H1 (cell line): Measurements from ENCODE around the gene SPACA7. TPM values are rescaled to one million over a fixed set of nuclear protein-coding genes. Genes with fewer than 3 reads are reported as not detected.
A peak's percentile ranks its signal among the peaks of the same experiment; 100 is the strongest.

ENCODE experiments used
- CTCF ChIA-PET: fragments of 300-600 bp; sonication (Branson Sonifier 250); formaldehyde crosslinking; loops from one replicate; lab custom pipeline; 2021; ENCODE audit not compliant: partially characterized antibody; lab: Charles Lee
- POLR2A ChIA-PET: fragments of 300-600 bp; sonication (Branson Sonifier 250); formaldehyde crosslinking; loops from one replicate; lab custom pipeline; 2021; ENCODE audit warnings: inconsistent platforms; ENCODE audit not compliant: partially characterized antibody; lab: Charles Lee
- DNase-seq, 2 experiments: peaks; one replicate each; pipeline versions ENCODE4 v3.0.0 to v3.0.0-alpha.2; 2010 to 2022; ENCODE audit warnings: low spot score in 2 of 2, low read depth in 1 of 2, mixed read lengths in 1 of 2
- FAIRE-seq: peaks from 2 replicates; lab custom pipeline; 2011; peaks lifted over from hg19 to GRCh38; lab: Jason Lieb, UNC
- H2AFZ ChIP-seq: 2 replicates; pipeline ENCODE4 v1.8.1; 2012; ENCODE audit warnings: low read length, inconsistent platforms
- H2AK5ac ChIP-seq: 2 replicates; pipeline ENCODE4 v1.6.1; 2013; ENCODE audit warnings: low read depth, low read length
- H2BK120ac ChIP-seq: replicated peaks from 2 replicates; pipeline ENCODE3; 2013; ENCODE audit warnings: low read depth, low read length, inconsistent platforms
- H2BK12ac ChIP-seq: 2 replicates; pipeline ENCODE4 v1.6.1; 2013; ENCODE audit warnings: low read depth, low read length
- H2BK15ac ChIP-seq: 2 replicates; pipeline ENCODE4 v1.6.1; 2013; ENCODE audit warnings: low read length
- H2BK20ac ChIP-seq: 2 replicates; pipeline ENCODE4 v1.6.1; 2013; ENCODE audit warnings: low read length
- H2BK5ac ChIP-seq: 2 replicates; pipeline ENCODE4 v1.6.1; 2013; ENCODE audit warnings: low read depth, low read length
- H3K14ac ChIP-seq: 2 replicates; pipeline ENCODE4 v1.6.1; 2013; ENCODE audit warnings: inconsistent platforms; ENCODE audit not compliant: insufficient read length
- H3K18ac ChIP-seq: 2 replicates; pipeline ENCODE4 v1.6.1; 2013; ENCODE audit warnings: low read length; ENCODE audit errors: extremely low read depth
- H3K23ac ChIP-seq: 2 replicates; pipeline ENCODE4 v1.6.1; 2013; ENCODE audit warnings: inconsistent platforms; ENCODE audit not compliant: insufficient read length
- H3K23me2 ChIP-seq: 2 replicates; pipeline ENCODE4 v1.6.1; 2013; ENCODE audit warnings: low read depth, low read length
- H3K27ac ChIP-seq: 2 replicates; pipeline ENCODE4 v1.6.1; 2011; ENCODE audit warnings: low read depth, low read length, inconsistent platforms
- H3K27me3 ChIP-seq, 4 experiments: replicated peaks in 1 of 4; 1 replicate in 1 of 4; 2 replicates in 3 of 4; pipeline versions ENCODE4 v1.6.1 to v1.8.1; 2011 to 2013; ENCODE audit warnings: low read length in 3 of 4, mild to moderate bottlenecking in 3 of 4, inconsistent platforms in 2 of 4, mixed read lengths in 2 of 4, moderate library complexity in 1 of 4; ENCODE audit not compliant: control insufficient read depth in 3 of 4, insufficient read depth in 3 of 4; ENCODE audit errors: extremely low read depth in 1 of 4
- H3K36me3 ChIP-seq, 4 experiments: 2 replicates each; pipeline versions ENCODE4 v1.6.1 to v1.8.1; 2011 to 2013; ENCODE audit warnings: mild to moderate bottlenecking in 4 of 4, low read length in 3 of 4, moderate library complexity in 2 of 4, control low read depth in 1 of 4, inconsistent platforms in 1 of 4; ENCODE audit not compliant: insufficient read depth in 4 of 4, control insufficient read depth in 2 of 4
- H3K4ac ChIP-seq: replicated peaks from 2 replicates; pipeline ENCODE3; 2013; ENCODE audit warnings: low read length, low read depth, mixed read lengths, inconsistent platforms; ENCODE audit not compliant: insufficient read length
- H3K4me1 ChIP-seq, 4 experiments: replicated peaks in 1 of 4; 1 replicate in 1 of 4; 2 replicates in 3 of 4; pipeline versions ENCODE4 v1.6.1 to v1.8.1; 2011 to 2013; ENCODE audit warnings: low read length in 3 of 4, inconsistent platforms in 2 of 4, mixed read lengths in 1 of 4; ENCODE audit not compliant: insufficient read depth in 4 of 4, control insufficient read depth in 3 of 4
- H3K4me2 ChIP-seq, 2 experiments: 2 replicates each; pipeline versions ENCODE4 v1.6.1 to v1.8.1; 2011 to 2013; ENCODE audit warnings: low read depth in 2 of 2, low read length in 2 of 2, control low read depth in 1 of 2, inconsistent platforms in 1 of 2, mild to moderate bottlenecking in 1 of 2; ENCODE audit not compliant: insufficient read depth in 1 of 2
- H3K4me3 ChIP-seq, 4 experiments: fragments of 200-600, 300-600 bp in 1 of 4; sonication (generic), shearing (Covaris generic), sonication (Bioruptor Twin) in 1 of 4; 2 replicates each; pipeline versions ENCODE4 v1.5.1 to v1.8.1; 2011 to 2016; ENCODE audit warnings: low read length in 4 of 4, low read depth in 3 of 4, control low read depth in 2 of 4, inconsistent platforms in 2 of 4, mild to moderate bottlenecking in 2 of 4, mixed read lengths in 1 of 4, moderate library complexity in 1 of 4; ENCODE audit not compliant: insufficient read depth in 2 of 4; ENCODE audit errors: extremely low read depth in 1 of 4
- H3K56ac ChIP-seq: replicated peaks from 2 replicates; pipeline ENCODE3; 2013; ENCODE audit warnings: low read depth, mild to moderate bottlenecking, mixed read lengths, low read length, inconsistent platforms; ENCODE audit not compliant: insufficient read length
- H3K79me1 ChIP-seq: 2 replicates; pipeline ENCODE4 v1.6.1; 2013; ENCODE audit warnings: low read depth, low read length, control low read depth
- H3K79me2 ChIP-seq, 2 experiments: 2 replicates each; pipeline versions ENCODE4 v1.6.1 to v1.8.1; 2012 to 2013; ENCODE audit warnings: low read length in 2 of 2, mild to moderate bottlenecking in 2 of 2, inconsistent platforms in 1 of 2; ENCODE audit not compliant: insufficient read depth in 2 of 2, control insufficient read depth in 1 of 2
- H3K9ac ChIP-seq, 4 experiments: replicated peaks in 1 of 4; 1 replicate in 1 of 4; 2 replicates in 3 of 4; pipeline versions ENCODE4 v1.6.1 to v1.8.1; 2011 to 2013; ENCODE audit warnings: low read depth in 3 of 4, low read length in 3 of 4, control low read depth in 2 of 4, mild to moderate bottlenecking in 2 of 4, moderate library complexity in 2 of 4, inconsistent platforms in 1 of 4; ENCODE audit errors: extremely low read depth in 1 of 4
- H3K9me3 ChIP-seq, 2 experiments: 2 replicates each; pipeline versions ENCODE4 v1.6.1 to v1.8.1; 2012 to 2013; ENCODE audit warnings: mild to moderate bottlenecking in 2 of 2, moderate library complexity in 2 of 2, control low read depth in 1 of 2, inconsistent platforms in 1 of 2, low read depth in 1 of 2, low read length in 1 of 2, mixed read lengths in 1 of 2; ENCODE audit not compliant: insufficient read depth in 2 of 2
- H4K20me1 ChIP-seq, 2 experiments: replicated peaks in 1 of 2; 2 replicates each; pipeline versions ENCODE3 to v1.8.1; 2011 to 2013; ENCODE audit warnings: inconsistent platforms in 2 of 2, low read length in 2 of 2, mild to moderate bottlenecking in 1 of 2; ENCODE audit not compliant: insufficient read depth in 2 of 2, control insufficient read depth in 1 of 2
- H4K5ac ChIP-seq: 2 replicates; pipeline ENCODE4 v1.6.1; 2013; ENCODE audit warnings: low read length, low read depth, mixed read lengths, inconsistent platforms; ENCODE audit not compliant: insufficient read length
- H4K8ac ChIP-seq: 2 replicates; pipeline ENCODE4 v1.8.0; 2013; ENCODE audit warnings: mild to moderate bottlenecking, moderate library complexity, low read length, inconsistent platforms; ENCODE audit not compliant: insufficient read depth; ENCODE audit errors: extremely low read depth
- H4K91ac ChIP-seq: replicated peaks from 2 replicates; pipeline ENCODE3; 2013; ENCODE audit warnings: low read length, mixed read lengths, inconsistent platforms; ENCODE audit not compliant: insufficient read length
- BACH1 ChIP-seq: IDR thresholded peaks from 2 replicates; pipeline ENCODE4 v1.6.1; 2012; ENCODE audit warnings: low read length, improper control_type of control experiment
- CBX5 ChIP-seq: fragments of 300-800, 300-1000 bp; sonication (generic); IDR thresholded peaks from 2 replicates; pipeline ENCODE4 v1.7.1; 2016; ENCODE audit warnings: antibody characterized with exemption, low read length, low read depth
- CREB1 ChIP-seq: IDR thresholded peaks from 2 replicates; pipeline ENCODE4 v1.6.1; 2012; ENCODE audit warnings: inconsistent platforms
- KDM1A ChIP-seq: fragments of 200-600, 300-600 bp; sonication (generic); IDR thresholded peaks from 2 replicates; pipeline ENCODE4 v1.7.1; 2016; ENCODE audit warnings: mild to moderate bottlenecking, low read length, borderline replicate concordance
- MAFK ChIP-seq: IDR thresholded peaks from 2 replicates; pipeline ENCODE4 v1.6.1; 2012; ENCODE audit warnings: low read depth, mild to moderate bottlenecking, improper control_type of control experiment, low read length
- PHF8 ChIP-seq: fragments of 200-600 bp; sonication (generic); conservative IDR thresholded peaks from 2 replicates; pipeline ENCODE4 v1.7.1; 2012; ENCODE audit warnings: low read depth, mild to moderate bottlenecking, inconsistent platforms, low read length, moderate library complexity
- RXRA ChIP-seq: IDR thresholded peaks from 2 replicates; pipeline ENCODE4 v1.6.1; 2011; ENCODE audit warnings: low read depth, mild to moderate bottlenecking, low read length, moderate library complexity; ENCODE audit not compliant: insufficient read depth
- SIRT6 ChIP-seq: IDR thresholded peaks from one replicate; pipeline ENCODE4 v1.7.1; 2012; ENCODE audit warnings: low read length, inconsistent platforms
- SP4 ChIP-seq: IDR thresholded peaks from 2 replicates; pipeline ENCODE4 v1.6.1; 2012; ENCODE audit warnings: low read length, inconsistent platforms
- WGBS, 2 experiments: shearing (Covaris generic) in 1 of 2; methylation state at CpG; one replicate each; pipeline versions ENCODE4 v1.1.6 to v1.1.7; 2013 to 2015; ENCODE audit warnings: low lambda C conversion rate in 2 of 2, mixed read lengths in 2 of 2, inconsistent platforms in 1 of 2, low coverage in 1 of 2, missing lambda C conversion rate in 1 of 2; ENCODE audit not compliant: insufficient replicate concordance in 2 of 2, insufficient coverage in 1 of 2, insufficient read length in 1 of 2; ENCODE audit errors: extremely low coverage in 1 of 2, missing lambda C conversion rate in 1 of 2; 5-methylcytosine and 5-hydroxymethylcytosine counted together
- polyA plus RNA-seq, 7 experiments: library from polyadenylated mRNA; depleted of rRNA in 3 of 7; stranded (reverse) in 5 of 7; unstranded in 2 of 7; fragments of >200 nt in 5 of 7; fragments of 200-250 nt in 2 of 7; gene quantifications; 1 replicate in 5 of 7; 2 replicates in 1 of 7; 4 replicates in 1 of 7; pipeline versions ENCODE4 v1.2.1 to v1.2.3, GENCODE V29; 2011 to 2013; ENCODE audit warnings: missing spikeins in 2 of 7, mixed read lengths in 2 of 7
- total RNA-seq: library from RNA; stranded (reverse); fragmentation: NEBNext Ultra II Directional; extraction: Animal tissue kit (Norgen Biotek cat#: 25700); gene quantifications from 2 replicates; pipeline ENCODE4 v1.2.1, GENCODE V29; 2021
- TF ChIP-seq, protein P1 (sequence below): IDR thresholded peaks from 2 replicates; pipeline ENCODE4 v1.6.1; 2011; ENCODE audit warnings: low read depth, mild to moderate bottlenecking, low read length; ENCODE audit not compliant: insufficient read depth

The SPACA7 gene
- total and polyA plus RNA-seq, 2 of the 8 experiments (the other 6 are each of a cell fraction or from before 2014, with no cell fraction given) = not detected

DNA sequence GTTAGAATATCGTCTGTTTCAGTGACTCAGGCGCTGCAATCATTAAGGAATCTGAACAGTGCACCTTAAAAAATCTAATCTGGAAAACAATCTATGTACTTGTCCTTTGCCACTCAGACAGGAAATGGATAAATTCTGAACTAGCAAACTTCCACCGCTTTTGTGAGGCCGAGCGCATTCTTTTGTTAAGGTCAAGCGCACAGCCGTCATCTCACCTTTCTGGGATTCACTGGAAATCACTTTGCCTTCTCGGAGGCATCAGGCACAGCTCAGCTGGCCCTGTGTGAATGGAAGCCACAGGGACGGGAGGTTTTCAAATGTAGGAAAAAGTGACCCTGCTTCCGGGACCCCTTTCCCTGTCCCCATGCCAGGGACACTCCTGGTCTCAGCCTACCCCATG lies 28.2 kb upstream of the SPACA7 start:
- Histone ChIP-seq H2BK120ac (no peak overlapping the region), H4K91ac (peak overlapping the region; percentile 55), H3K4me2 (no peak overlapping the region), H4K8ac (peak overlapping the region; percentile 11), H3K4me3 (no peak overlapping the region), H3K27me3 (peaks cover 0 to 11% (median 5%) of the 10 kb centered on the region in 4 experiments; a peak in 4 of 7 replicates), H3K9ac (no peak overlapping the region), H2BK5ac (no peak overlapping the region; the same call in 1 of the 2 replicates), H3K23ac (no peak overlapping the region), H3K79me2 (no peaks in the 10 kb centered on the region), H2AFZ (no peak overlapping the region), H3K36me3 (no peaks in the 10 kb centered on the region), H3K79me1 (no peaks in the 10 kb centered on the region), H4K5ac (no peak overlapping the region), H2AK5ac (no peak overlapping the region), H2BK12ac (0 out of 2 replicates have a peak overlapping the region, but pooled peaks have one; percentile 39), H3K18ac (no peak overlapping the region), H2BK15ac (0 out of 2 replicates have a peak overlapping the region, but pooled peaks have one; percentile 66), H3K56ac (peak overlapping the region; percentile 2), H3K27ac (no peak overlapping the region), H3K14ac (no peak overlapping the region), H3K4ac (no peak overlapping the region), H3K23me2 (no peaks in the 10 kb centered on the region; the same call in 1 of the 2 replicates), H2BK20ac (no peak overlapping the region), H3K9me3 (no peaks in the 10 kb centered on the region; a peak in 1 of 4 replicates), H3K4me1 (peaks cover 7 to 36% (median 23%) of the 10 kb centered on the region in 4 experiments), H4K20me1 (no peaks in the 10 kb centered on the region)
- 67% methylated on average over 10 of the region's 10 CpGs; no CpG with 5 or more reads in 1 of the 2 experiments for WGBS, 2 experiments
- CTCF ChIA-PET = no interaction called here
- POLR2A ChIA-PET = no interaction called here
- DNase-seq (no peak), FAIRE-seq (no peak)
- no peak for TF ChIP-seq BACH1
- TF ChIP-seq CREB1 = no peak
- no peak for TF ChIP-seq MAFK
- no peak for TF ChIP-seq KDM1A
- no peak for TF ChIP-seq PHF8
- no peak for TF ChIP-seq CBX5
- TF ChIP-seq RXRA = no peak
- TF ChIP-seq SIRT6 = no peak
- TF ChIP-seq, protein P1, sequence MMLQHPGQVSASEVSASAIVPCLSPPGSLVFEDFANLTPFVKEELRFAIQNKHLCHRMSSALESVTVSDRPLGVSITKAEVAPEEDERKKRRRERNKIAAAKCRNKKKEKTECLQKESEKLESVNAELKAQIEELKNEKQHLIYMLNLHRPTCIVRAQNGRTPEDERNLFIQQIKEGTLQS = no peak
- TF ChIP-seq SP4 = no peak
